Tibial artery (tissue), 4 donors: Measurements from ENCODE around the gene NXPH3.

ENCODE experiments used
- DNase-seq, 2 donors: peaks; one replicate each; pipeline ENCODE4 v3.0.0-alpha.2; 2019
- H3K27ac ChIP-seq, 2 donors: fragments of 200-600 bp; sonication (generic) in 1 of 2; 1 replicate in 1 of 2; 2 replicates in 1 of 2; pipeline ENCODE4 v1.5.1; 2018 to 2019; ENCODE audit warnings: mild to moderate bottlenecking in 1 of 2
- H3K27me3 ChIP-seq, 2 donors: fragments of 200-600 bp; sonication (generic) in 1 of 2; one replicate each; pipeline versions ENCODE4 v1.5.1 to v1.6.0; 2016 to 2019
- H3K36me3 ChIP-seq, 3 donors: fragments of 200-600 bp; sonication (generic) in 2 of 3; one replicate each; pipeline ENCODE4 v1.5.1; 2016 to 2019; ENCODE audit warnings: mild to moderate bottlenecking in 2 of 3
- H3K4me1 ChIP-seq, 4 donors: fragments of 200-600 bp; sonication (generic) in 2 of 4; 1 replicate in 3 of 4; 2 replicates in 1 of 4; pipeline ENCODE4 v1.5.1; 2016 to 2019
- H3K4me3 ChIP-seq, 2 donors: fragments of 200-600 bp; sonication (generic) in 1 of 2; 1 replicate in 1 of 2; 2 replicates in 1 of 2; pipeline ENCODE4 v1.5.1; 2018 to 2019; ENCODE audit warnings: mild to moderate bottlenecking in 2 of 2
- H3K9me3 ChIP-seq, 3 donors: fragments of 200-600 bp; sonication (generic) in 1 of 3; one replicate each; pipeline ENCODE4 v1.5.1; 2016 to 2019
- CTCF ChIP-seq, 2 experiments: fragments of 200-600 bp in 1 of 2; fragments of 450-650 bp in 1 of 2; IDR thresholded peaks; one replicate each; pipeline ENCODE4 v1.5.1; 2017 to 2019; ENCODE audit warnings: antibody characterized with exemption in 2 of 2, mild to moderate bottlenecking in 1 of 2, moderate library complexity in 1 of 2
- intact Hi-C: fragments of 100-400 bp; cut with DNase I; formaldehyde crosslinking; loops from one replicate; pipeline ENCODE4 v1.15.0; 2023; ENCODE audit warnings: low total_unique reads

NXPH3 gene

GRCh38 chr17:49556223-49556943 is 19.3 kb upstream of the NXPH3 start:
- peak; percentile 61 to 63 for DNase-seq
- Histone ChIP-seq H3K27me3 (peaks cover 0 to 31% of the 10 kb centered on the region in 2 donors), H3K4me3 (no peak overlapping the region), H3K4me1 (peaks cover 0 to 17% (median 6%) of the 10 kb centered on the region in 4 donors), H3K9me3 (no peaks in the 10 kb centered on the region), H3K36me3 (no peaks in the 10 kb centered on the region), H3K27ac (no peak overlapping the region)
- intact Hi-C loops, result loop anchor here (1.0 to 5.0 kb wide), 2 partner anchors 59 to 121 kb away; partner anchors contain the start of gene NGFR
- TF ChIP-seq CTCF (IDR thresholded peaks at IDR 0.05), result peak; percentile 96 to 98

- Histone ChIP-seq H3K36me3 (no peaks in the 10 kb centered on the region), H3K9me3 (no peaks in the 10 kb centered on the region), H3K4me3 (no peak overlapping the region), H3K27me3 (peaks cover 0 to 30% of the 10 kb centered on the region in 2 donors), H3K4me1 (peaks cover 0 to 17% (median 6%) of the 10 kb centered on the region in 4 donors), H3K27ac (no peak overlapping the region)
- DNase-seq, result peak in 1 of 2 donors; percentile 33
- TF ChIP-seq CTCF (IDR thresholded peaks at IDR 0.05), result peak; percentile 37 to 44
- intact Hi-C loops, result loop anchor here (5.0 kb wide), 1 partner anchor 60 kb away; the partner anchor contains the start of gene NGFR
These were observed 18.2 kb upstream of the NXPH3 start for GRCh38 chr17:49557312-49558024.

- intact Hi-C loops, result loop anchor here (5.0 to 10.0 kb wide), 2 partner anchors 288 to 430 kb away; partner anchors contain the start of gene DLX3
- no peak for TF ChIP-seq CTCF (IDR thresholded peaks at IDR 0.05)
These were observed 11.0 kb upstream of the NXPH3 start for GRCh38 chr17:49564638-49565037.

GRCh38 chr17:49565948-49566491 is 9.7 kb upstream of the NXPH3 start:
- Histone ChIP-seq H3K4me1 (peaks cover 0 to 47% (median 27%) of the 10 kb centered on the region in 4 donors), H3K4me3 (peak overlapping the region in 1 of 2 donors; percentile 2), H3K9me3 (no peaks in the 10 kb centered on the region), H3K27ac (peak overlapping the region; percentile 83 to 90), H3K36me3 (no peaks in the 10 kb centered on the region), H3K27me3 (no peaks in the 10 kb centered on the region)
- intact Hi-C loops, result loop anchor here (5.0 to 10.0 kb wide), 2 partner anchors 286 to 429 kb away; partner anchors contain the start of gene DLX3
- TF ChIP-seq CTCF (IDR thresholded peaks at IDR 0.05), result no peak
- DNase-seq, result peak; percentile 91 to 95

More at GRCh38 chr17:49564638-49565037, 11.0 kb upstream of the NXPH3 start:
- no peak for DNase-seq
- no peak overlapping the region for H3K27ac ChIP-seq
- no peaks in the 10 kb centered on the region for H3K27me3 ChIP-seq
- H3K36me3 ChIP-seq, result no peaks in the 10 kb centered on the region
- H3K4me3 ChIP-seq, result no peak overlapping the region
- H3K4me1 ChIP-seq, result peaks cover 0 to 37% (median 23%) of the 10 kb centered on the region in 4 donors
- no peaks in the 10 kb centered on the region for H3K9me3 ChIP-seq

- Histone ChIP-seq H3K4me1 (peaks cover 0 to 47% (median 27%) of the 10 kb centered on the region in 4 donors), H3K27me3 (no peaks in the 10 kb centered on the region), H3K4me3 (peak overlapping the region in 1 of 2 donors; percentile 2), H3K36me3 (no peaks in the 10 kb centered on the region), H3K9me3 (no peaks in the 10 kb centered on the region), H3K27ac (peak overlapping the region; percentile 83 to 90)
- no peak for TF ChIP-seq CTCF (IDR thresholded peaks at IDR 0.05)
- DNase-seq, result no peak
- intact Hi-C loops, result loop anchor here (5.0 to 10.0 kb wide), 2 partner anchors 286 to 428 kb away; partner anchors contain the start of gene DLX3
These were observed 9.0 kb upstream of the NXPH3 start for GRCh38 chr17:49566668-49567071.
